Measurements from ENCODE around the gene CEP83.
"Not testable (repeated sequence)": the region's sequence is repeated elsewhere in the genome, so short reads cannot be mapped to it uniquely, and the experiment has no call there.

The CEP83 gene

DNA sequence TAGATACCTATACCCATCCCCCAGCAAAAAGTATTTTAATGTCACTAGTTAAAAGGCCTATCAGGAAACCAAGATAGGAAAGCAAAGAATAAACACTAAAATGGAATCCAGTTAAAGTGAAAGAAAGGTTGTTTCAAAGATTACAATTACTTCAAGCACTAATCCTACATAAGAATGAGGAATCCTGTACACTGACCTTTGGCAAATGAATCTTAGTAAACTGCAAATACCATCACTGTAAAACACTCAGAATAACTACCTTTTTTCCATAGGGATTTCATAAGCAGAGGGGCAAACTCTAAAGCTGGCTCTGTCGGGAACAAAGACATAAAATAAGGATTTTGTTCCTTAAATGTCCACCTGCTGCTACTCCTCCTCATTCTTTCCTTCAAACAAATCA lies 25.9 kb downstream of the CEP83 start:
- no peak for DNase-seq (ENCODE audit: low read depth in 3 of 3, low spot score in 1 of 3)

DNA sequence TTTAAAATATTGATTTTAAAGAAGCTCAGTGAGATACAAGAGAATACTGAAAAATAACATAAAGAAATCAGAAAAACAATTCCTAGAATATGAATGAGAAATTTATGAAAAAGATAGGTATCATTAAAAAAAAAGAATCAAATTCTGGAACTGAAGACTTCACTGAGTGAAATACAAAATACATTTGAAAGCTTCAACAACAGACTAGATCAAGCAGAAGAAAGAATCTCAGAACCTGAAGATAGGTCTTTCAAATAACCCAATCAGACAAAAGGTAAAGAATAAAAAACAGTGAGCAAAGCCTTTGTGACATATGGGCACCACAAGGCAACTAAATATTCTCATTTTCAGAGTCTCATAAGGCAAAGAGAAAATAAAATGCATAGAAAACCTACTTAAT lies 29.4 kb downstream of the CEP83 start:
- DNase-seq (ENCODE audit: low read depth in 3 of 3, low spot score in 1 of 3): no peak

- no peak for DNase-seq (ENCODE audit: low read depth in 3 of 3, low spot score in 1 of 3)
These were observed 30.0 kb downstream of the CEP83 start for GRCh38 chr12:94429633-94430032.

GRCh38 chr12:94429191-94429590 lies 30.5 kb downstream of the CEP83 start:
- no peak for DNase-seq (ENCODE audit: low read depth in 3 of 3, low spot score in 1 of 3)

DNA sequence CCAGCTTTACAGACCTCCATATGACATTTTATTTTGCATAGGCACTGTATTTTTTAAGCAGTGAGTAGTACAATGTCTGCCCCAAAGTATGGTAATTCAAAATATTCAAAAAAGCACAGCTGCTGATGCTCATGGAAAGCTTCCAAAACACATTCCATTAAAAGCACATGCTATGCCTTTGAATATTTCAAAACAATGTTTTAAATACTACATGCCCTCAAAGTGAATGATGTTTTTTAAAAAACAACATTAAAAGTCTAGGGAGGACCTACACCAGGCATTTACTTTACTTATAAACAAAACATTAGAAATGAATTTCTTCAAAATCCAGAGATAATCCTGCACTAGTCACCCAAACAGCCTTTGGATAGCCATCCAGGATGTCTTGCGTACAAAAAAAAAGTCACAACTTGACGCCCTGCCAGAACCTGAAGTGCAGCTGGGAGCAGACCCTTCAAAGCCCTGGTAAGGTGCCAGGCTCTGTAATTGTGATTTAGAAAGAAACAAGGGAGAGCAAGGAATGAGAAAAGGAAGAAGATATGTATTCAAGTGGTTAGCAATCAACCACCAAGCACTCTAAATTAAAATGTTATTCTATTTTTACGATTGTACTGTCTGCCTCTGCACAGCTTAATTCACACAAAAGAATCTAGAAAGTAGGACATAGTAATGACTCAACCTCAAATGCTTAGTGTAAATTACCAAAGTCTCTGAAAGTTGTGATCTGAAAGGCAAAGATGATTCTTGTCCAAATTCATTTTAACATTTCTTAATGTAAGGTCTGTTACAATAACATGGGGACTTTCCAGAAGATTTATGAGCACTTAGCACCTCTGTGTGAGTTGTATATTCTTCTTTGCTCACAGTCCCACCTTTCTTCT lies 31.9 kb downstream of the CEP83 start:
- DNase-seq (ENCODE audit: low read depth in 3 of 3, low spot score in 1 of 3): no peak

DNA sequence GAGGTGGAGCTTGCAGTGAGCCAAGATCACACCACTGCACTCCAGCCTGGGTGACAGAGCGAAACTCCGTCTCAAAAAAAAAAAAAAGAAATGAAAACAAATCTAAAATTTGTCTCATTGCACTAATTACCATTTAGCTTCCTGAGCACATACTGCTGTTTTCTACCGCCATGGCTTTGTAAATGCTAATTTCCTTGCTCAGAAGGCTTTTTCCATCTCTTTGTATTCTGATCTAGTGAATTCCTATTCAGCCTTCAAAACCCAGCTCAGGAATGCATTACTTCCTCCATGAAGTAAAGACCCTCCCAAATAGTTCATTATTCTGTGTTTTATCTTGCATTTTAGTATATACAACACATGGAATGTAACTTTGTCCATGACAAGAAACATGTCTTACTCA lies 33.6 kb downstream of the CEP83 start:
- no peak for DNase-seq (ENCODE audit: low read depth in 3 of 3, low spot score in 1 of 3)

GRCh38 chr12:94424830-94425229 lies 34.8 kb downstream of the CEP83 start:
- not testable (repeated sequence) for DNase-seq (ENCODE audit: low read depth in 3 of 3, low spot score in 1 of 3)

DNA sequence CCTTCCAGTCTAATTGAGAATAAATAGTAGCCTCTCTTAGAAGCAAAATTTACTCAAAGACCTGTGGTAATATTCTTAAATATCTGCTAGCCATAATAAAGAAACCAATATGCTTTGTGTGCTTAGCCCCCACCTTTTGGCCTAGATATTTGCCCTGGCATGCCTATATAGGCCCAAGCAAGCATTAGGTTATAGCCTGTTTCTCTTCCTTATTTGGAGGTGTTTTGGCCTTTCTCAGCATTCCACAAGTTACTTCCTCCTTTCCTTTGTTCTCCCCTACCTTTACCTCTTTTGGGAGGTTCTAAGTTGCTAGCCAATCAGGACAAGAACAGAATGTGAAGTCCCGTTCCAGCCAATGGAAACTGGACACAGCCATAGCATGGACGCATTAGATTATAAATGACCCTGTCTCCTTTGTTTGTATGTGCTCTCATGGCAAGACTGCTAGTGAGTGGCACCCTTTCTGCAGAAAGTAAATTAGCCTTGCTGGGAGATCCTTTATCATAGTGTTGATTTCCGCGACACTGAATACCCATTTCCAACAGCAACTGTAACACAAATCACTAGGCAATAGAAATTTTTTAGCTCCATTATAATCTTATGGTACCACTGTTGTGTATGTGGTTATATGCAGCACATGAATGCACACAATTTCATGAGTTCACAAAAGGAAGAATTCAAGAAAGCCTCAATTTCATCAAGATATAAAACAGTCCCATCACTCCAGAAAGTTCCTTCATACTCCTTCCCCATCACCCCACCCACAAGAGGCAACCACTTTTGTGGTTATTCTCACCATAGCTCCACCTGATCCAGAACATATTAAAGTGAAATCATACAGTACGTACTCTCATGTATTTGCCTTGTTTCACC lies 37.6 kb downstream of the CEP83 start:
- DNase-seq (ENCODE audit: low read depth in 3 of 3, low spot score in 1 of 3): no peak

DNA sequence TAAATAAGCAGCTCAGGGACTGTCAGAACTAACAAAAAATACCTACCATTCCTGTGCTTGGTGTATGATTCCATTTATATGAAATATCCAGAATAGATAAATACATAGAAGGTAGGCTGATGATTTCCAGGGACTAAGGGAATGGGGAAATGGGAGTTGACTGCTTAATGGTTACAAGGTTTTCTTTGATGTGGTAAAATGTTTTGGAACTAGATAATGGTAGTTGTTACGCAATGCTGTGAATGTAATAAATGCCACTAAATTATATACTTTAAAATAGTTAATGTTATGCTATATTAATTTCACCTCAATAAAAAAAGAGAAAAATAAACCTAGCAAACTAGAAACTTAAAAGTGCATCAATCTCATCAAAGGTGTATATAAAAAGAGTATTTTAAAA lies 41.1 kb downstream of the CEP83 start:
- DNase-seq (ENCODE audit: low read depth in 3 of 3, low spot score in 1 of 3): no peak

- no peak for DNase-seq (ENCODE audit: low read depth in 3 of 3, low spot score in 1 of 3)
These were observed 43.1 kb downstream of the CEP83 start for GRCh38 chr12:94416613-94417012.

DNA sequence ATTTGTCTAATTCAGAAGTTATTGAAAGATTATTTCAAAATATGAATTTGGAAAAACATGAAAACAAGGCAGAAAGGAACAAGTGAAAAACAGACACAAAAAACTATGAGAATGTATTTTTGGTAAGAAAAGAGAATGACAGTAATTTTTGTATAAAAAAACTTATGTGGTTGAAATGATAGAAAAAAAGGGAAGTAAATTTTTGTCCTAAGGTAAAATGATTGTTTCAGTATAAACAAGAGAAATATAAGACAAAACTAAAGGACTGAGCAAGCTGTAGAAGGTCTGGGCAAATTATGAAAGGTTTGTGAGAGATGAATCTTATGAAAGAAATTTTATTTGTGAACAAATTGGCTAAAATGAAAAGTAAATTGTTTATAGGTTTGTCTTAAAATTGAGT lies 44.6 kb downstream of the CEP83 start:
- DNase-seq (ENCODE audit: low read depth in 3 of 3, low spot score in 1 of 3): no peak

DNA sequence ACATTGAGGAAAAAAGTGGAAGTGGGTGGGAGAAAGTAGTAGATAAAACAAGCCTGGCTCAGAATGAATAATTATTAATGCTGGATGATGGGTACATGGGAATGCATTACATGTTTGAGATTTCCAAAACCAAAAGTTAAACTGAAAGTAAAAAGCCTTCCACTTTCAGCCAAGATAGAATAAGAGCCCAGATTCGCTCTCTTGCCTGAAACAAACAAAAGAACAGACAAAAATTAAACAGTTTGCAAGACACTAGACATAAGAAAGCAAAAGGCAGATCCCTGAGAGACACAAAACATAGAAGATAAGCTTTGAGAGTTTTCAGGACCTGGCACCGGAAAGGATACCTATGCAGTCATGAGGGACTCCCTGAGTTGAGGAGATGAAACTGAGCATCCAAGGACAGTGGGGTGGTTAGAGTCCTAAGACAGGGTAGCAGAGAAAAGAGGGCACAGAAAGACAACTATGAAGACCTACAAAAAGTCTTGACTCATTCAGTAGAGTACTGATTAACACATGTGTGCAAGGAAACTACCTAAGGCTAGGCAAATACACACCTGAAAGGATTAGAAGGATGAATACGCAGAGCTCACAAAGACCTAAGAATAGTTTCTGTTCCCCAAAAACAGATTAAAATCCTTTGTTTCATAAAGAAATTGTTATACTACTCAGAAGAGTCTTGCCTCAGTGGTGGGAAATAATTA lies 54.1 kb downstream of the CEP83 start:
- no peak for DNase-seq (ENCODE audit: low read depth in 3 of 3, low spot score in 1 of 3)

GRCh38 chr12:94404854-94405253 lies 54.8 kb downstream of the CEP83 start:
- DNase-seq (ENCODE audit: low read depth in 3 of 3, low spot score in 1 of 3): no peak

GRCh38 chr12:94401326-94401725 lies 58.3 kb downstream of the CEP83 start:
- DNase-seq (ENCODE audit: low read depth in 3 of 3, low spot score in 1 of 3): no peak

DNA sequence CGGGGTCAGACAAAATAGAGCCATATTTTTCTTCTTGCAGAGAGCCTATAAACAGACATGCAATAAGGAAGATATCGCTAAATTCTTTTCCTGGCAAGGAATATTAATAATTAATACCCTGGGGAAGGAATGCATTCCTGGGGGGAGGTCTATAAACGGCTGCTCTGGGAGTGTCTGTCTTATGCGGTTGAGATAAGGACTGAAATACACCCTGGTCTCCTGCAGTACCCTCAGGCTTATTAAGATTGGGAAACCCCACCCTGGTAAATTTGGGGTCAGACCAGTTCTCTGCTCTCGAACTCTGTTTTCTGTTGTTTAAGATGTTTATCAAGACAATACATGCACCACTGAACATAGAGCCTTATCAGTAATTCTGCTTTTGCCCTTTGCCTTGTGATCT lies 61.0 kb downstream of the CEP83 start:
- DNase-seq (ENCODE audit: low read depth in 3 of 3, low spot score in 1 of 3): not testable (repeated sequence)

DNA sequence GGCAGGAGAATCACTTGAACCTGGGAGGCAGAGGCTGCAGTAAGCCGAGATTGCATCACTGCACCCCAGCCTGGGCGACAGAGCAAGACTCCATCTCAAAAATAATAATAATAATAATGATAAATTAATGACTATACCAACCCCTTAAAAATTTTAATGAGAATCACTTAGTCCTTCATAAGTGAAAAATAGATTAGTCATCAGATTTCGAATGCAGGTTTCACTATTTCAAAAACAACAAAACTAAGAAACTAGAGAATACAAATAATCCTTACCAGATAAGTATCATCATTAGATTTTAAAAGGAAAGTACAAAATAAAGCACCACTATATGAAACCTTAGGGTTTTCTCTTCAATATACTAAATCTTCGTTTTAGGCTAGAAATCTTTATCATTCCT lies 62.3 kb downstream of the CEP83 start:
- DNase-seq (ENCODE audit: low read depth in 3 of 3, low spot score in 1 of 3): no peak

DNA sequence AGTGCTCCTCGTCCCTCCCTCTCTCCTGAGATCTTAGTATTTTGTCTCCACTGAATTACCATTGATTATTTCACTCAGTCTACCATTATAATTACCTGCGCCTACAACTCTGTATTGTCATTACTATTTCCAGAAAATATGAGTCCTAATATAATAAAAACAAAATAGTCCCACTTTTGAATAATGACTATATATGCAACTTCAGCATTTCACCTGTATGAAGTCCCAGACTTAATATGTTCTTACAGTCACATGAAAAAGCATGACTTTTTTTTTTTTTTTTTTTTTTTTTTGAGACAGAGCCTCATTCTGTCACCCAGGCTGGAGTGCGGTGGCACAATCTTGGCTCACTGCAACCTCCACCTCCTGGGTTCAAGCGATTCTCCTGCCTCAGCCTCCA lies 63.7 kb downstream of the CEP83 start:
- DNase-seq (ENCODE audit: low read depth in 3 of 3, low spot score in 1 of 3): not testable (repeated sequence)

DNA sequence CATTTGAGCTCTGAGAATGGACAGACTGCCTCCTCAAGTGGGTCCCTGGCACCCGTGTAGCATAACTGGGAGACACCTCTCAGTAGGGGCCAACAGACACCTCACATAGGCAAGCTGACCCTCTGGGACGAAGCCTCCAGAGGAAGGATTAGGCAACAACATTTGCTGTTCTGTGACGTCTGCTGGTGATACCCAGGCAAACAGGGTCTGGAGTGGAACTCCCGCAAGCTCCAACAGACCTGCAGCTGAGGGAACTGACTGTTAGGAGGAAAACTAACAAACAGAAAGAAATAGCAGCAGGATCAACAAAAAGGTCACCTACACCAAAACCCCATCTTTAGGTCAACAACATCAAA lies 69.6 kb downstream of the CEP83 start:
- no peak for DNase-seq (ENCODE audit: low read depth in 3 of 3, low spot score in 1 of 3)

DNA sequence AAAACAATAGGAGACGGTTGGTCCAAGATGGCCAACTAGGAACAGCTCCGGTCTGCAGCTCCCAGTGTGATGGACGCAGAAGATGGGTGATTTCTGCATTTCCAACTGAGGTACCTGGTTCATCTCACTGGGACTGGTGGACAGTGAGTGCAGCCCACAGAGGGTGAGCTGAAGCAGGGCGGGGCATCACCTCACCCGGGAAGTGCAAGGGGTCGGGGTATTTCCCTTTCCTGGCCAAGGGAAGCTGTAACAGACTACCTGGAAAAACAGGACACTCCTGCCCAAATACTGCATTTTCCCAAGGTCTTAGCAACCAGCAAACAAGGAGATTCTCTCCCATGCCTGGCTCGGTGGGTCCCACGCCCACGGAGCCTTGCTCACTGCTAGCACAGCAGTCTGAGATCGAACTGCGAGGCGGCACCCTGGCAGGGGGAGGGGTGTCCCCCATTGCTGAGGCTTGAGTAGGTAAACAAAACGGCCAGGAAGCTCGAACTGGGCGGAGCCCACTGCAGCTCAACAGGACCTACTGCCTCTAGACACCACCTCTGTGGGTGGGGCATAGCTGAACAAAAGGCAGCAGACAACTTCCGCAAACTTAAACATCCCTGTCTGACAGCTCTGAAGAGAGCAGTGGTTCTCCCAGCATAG lies 70.1 kb downstream of the CEP83 start:
- not testable (repeated sequence) for DNase-seq (ENCODE audit: low read depth in 3 of 3, low spot score in 1 of 3)

DNA sequence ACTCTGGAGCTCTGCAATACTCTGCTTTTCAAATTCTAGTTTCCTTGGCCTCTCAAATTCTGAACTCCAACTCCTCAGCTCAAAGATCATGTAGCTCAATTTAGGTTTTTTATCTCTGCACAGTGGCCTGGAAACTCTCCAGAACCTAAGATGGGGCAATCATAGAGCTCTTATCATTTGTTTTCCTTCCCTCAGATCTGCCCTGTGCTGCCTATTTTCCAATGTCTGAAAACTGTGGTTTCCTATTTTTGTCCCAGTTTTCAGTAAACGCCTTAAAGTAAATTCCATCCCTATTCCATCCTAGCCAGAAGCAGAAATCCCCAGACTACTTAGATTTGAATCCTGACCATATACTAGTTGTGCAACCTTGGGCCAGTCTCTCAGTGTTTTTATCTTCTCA lies 73.2 kb downstream of the CEP83 start:
- no peak for DNase-seq (ENCODE audit: low read depth in 3 of 3, low spot score in 1 of 3)

GRCh38 chr12:94384030-94384429 lies 75.6 kb downstream of the CEP83 start:
- DNase-seq (ENCODE audit: low read depth in 3 of 3, low spot score in 1 of 3): no peak

Data from stimulated activated CD4-positive, alpha-beta T cell treated with anti-CD3 and anti-CD28 coated beads, TNF-alpha, amount 100 ng/mL, for 1 hour (primary cell).